Measurements from ENCODE around the gene CDK11A. TPM values are rescaled to one million over a fixed set of nuclear protein-coding genes. Genes with fewer than 3 reads are reported as not detected.

The CDK11A gene
- total RNA-seq, 3 donors from 2014 or later = 27.8 to 51.8 (median 41.6) TPM

- Histone ChIP-seq H3K36me3 (no peaks in the 10 kb centered on the region), H3K9me3 (no peaks in the 10 kb centered on the region), H3K27me3 (no peaks in the 10 kb centered on the region), H3K4me1 (no peaks in the 10 kb centered on the region), H3K27ac (no peak overlapping the region), H3K4me3 (no peak overlapping the region)
- TF ChIP-seq POLR2A (IDR thresholded peaks at IDR 0.05) (no peak), POLR2AphosphoS5 (IDR thresholded peaks at IDR 0.05) (no peak), CTCF (IDR thresholded peaks at IDR 0.05) (no peak)
- intact Hi-C loops (cut with DNase I; ENCODE audit: low total_unique reads) = loop anchor here (5.0 kb wide), 1 partner anchor 147 kb away; no protein-coding TSS in a partner anchor
- DNase-seq (ENCODE audit: low spot score in 2 of 2) = no peak
Measured at GRCh38 chr1:1760345-1760650, 36.1 kb upstream of the CDK11A start.

GRCh38 chr1:1759456-1760344 lies 35.5 kb upstream of the CDK11A start:
- no peaks in the 10 kb centered on the region for H3K36me3 ChIP-seq
- DNase-seq (ENCODE audit: low spot score in 2 of 2) = no peak
- intact Hi-C loops (cut with DNase I; ENCODE audit: low total_unique reads) = loop anchor here (5.0 kb wide), 1 partner anchor 148 kb away; no protein-coding TSS in a partner anchor

GRCh38 chr1:1758692-1759455 lies 34.7 kb upstream of the CDK11A start:
- TF ChIP-seq CTCF (IDR thresholded peaks at IDR 0.05) = no peak
- no peak for TF ChIP-seq POLR2A (IDR thresholded peaks at IDR 0.05)
- peak in 1 of 3 donors; percentile 50 for TF ChIP-seq POLR2AphosphoS5 (IDR thresholded peaks at IDR 0.05)
- Histone ChIP-seq H3K4me1 (no peaks in the 10 kb centered on the region), H3K9me3 (no peaks in the 10 kb centered on the region), H3K36me3 (no peaks in the 10 kb centered on the region), H3K27me3 (no peaks in the 10 kb centered on the region), H3K27ac (peak overlapping the region; percentile 75 to 81), H3K4me3 (peak overlapping the region in 1 of 3 donors; percentile 35)
- intact Hi-C loops (cut with DNase I; ENCODE audit: low total_unique reads) = no loop called here
- DNase-seq (ENCODE audit: low spot score in 2 of 2) = peak; percentile 67 to 89

More at GRCh38 chr1:1759456-1760344, 35.5 kb upstream of the CDK11A start:
- peak overlapping the region in 1 of 3 donors; percentile 35 for H3K4me3 ChIP-seq
- no peaks in the 10 kb centered on the region for H3K27me3 ChIP-seq
- TF ChIP-seq POLR2AphosphoS5 (IDR thresholded peaks at IDR 0.05) = no peak
- TF ChIP-seq POLR2A (IDR thresholded peaks at IDR 0.05) = no peak
- TF ChIP-seq CTCF (IDR thresholded peaks at IDR 0.05) = no peak
- peak overlapping the region; percentile 75 to 81 for H3K27ac ChIP-seq
- no peaks in the 10 kb centered on the region for H3K4me1 ChIP-seq
- H3K9me3 ChIP-seq = no peaks in the 10 kb centered on the region

GRCh38 chr1:1758059-1758621 lies 34.0 kb upstream of the CDK11A start:
- DNase-seq (ENCODE audit: low spot score in 2 of 2) = no peak
- no peak for TF ChIP-seq POLR2A (IDR thresholded peaks at IDR 0.05)
- H3K27ac ChIP-seq = peak overlapping the region; percentile 75 to 81

GRCh38 chr1:1757422-1758058 lies 33.4 kb upstream of the CDK11A start:
- H3K36me3 ChIP-seq = no peaks in the 10 kb centered on the region
- no peak overlapping the region for H3K4me3 ChIP-seq
- H3K27ac ChIP-seq = peak overlapping the region; percentile 75 to 81
- H3K9me3 ChIP-seq = no peaks in the 10 kb centered on the region
- intact Hi-C loops (cut with DNase I; ENCODE audit: low total_unique reads) = no loop called here
- no peak for DNase-seq (ENCODE audit: low spot score in 2 of 2)
- no peaks in the 10 kb centered on the region for H3K4me1 ChIP-seq
- no peaks in the 10 kb centered on the region for H3K27me3 ChIP-seq
- TF ChIP-seq CTCF (IDR thresholded peaks at IDR 0.05) (no peak), POLR2A (IDR thresholded peaks at IDR 0.05) (no peak), POLR2AphosphoS5 (IDR thresholded peaks at IDR 0.05) (no peak)

More at GRCh38 chr1:1758059-1758621, 34.0 kb upstream of the CDK11A start:
- intact Hi-C loops (cut with DNase I; ENCODE audit: low total_unique reads) = no loop called here
- no peak overlapping the region for H3K4me3 ChIP-seq
- no peaks in the 10 kb centered on the region for H3K4me1 ChIP-seq
- H3K27me3 ChIP-seq = no peaks in the 10 kb centered on the region
- no peaks in the 10 kb centered on the region for H3K36me3 ChIP-seq
- H3K9me3 ChIP-seq = no peaks in the 10 kb centered on the region

Data from breast epithelium (tissue), 4 donors.